ENCODE data around the gene GSTA3.
"Not testable (repeated sequence)": the region's sequence is repeated elsewhere in the genome, so short reads cannot be mapped to it uniquely, and the experiment has no call there.

Gene GSTA3

GRCh38 chr6:52872031-52872430 is 37.5 kb downstream of the GSTA3 start:
- DNase-seq (ENCODE audit: low read depth, low spot score), result no peak
- Histone ChIP-seq H3K9ac (ENCODE audit: insufficient read length, low read depth) (no peak overlapping the region), H3K4me3 (ENCODE audit: insufficient read length, low read depth) (no peak overlapping the region), H3K27me3 (ENCODE audit: insufficient read depth, insufficient read length) (no peaks in the 10 kb centered on the region), H3K9me3 (ENCODE audit: insufficient read depth, low read length) (no peaks in the 10 kb centered on the region; the same call in 1 of the 2 replicates), H3K4me1 (ENCODE audit: insufficient read depth, insufficient read length) (no peaks in the 10 kb centered on the region), H3K36me3 (ENCODE audit: insufficient read depth, insufficient read length, low read length) (no peaks in the 10 kb centered on the region)
- TF ChIP-seq ZNF274 (IDR thresholded peaks at IDR 0.05; ENCODE audit: low read depth, low read length) (no peak), SUZ12 (IDR thresholded peaks at IDR 0.05; ENCODE audit: extremely low read depth, insufficient read depth, insufficient read length) (no peak), YY1 (IDR thresholded peaks at IDR 0.05; ENCODE audit: insufficient read depth, insufficient read length) (no peak)

DNA sequence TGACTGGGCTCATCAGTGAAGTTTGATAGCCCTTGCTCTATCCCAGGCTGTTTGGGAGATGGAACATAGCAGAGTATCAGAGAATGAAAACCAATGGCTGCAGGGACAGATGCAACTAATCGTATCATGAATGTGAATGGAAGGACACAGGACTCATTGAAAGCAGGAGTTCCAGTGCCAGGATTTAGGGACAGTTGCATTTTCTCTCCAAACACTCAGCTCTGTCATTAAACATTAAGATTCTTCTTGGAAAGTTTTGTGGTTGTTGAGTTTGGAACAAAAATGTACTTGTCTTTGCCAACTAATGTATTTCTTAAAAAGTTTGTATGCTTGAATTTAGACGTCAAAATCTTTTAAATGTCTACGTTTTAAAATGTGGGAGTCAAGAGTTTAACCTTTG is 37.9 kb downstream of the GSTA3 start:
- H3K36me3 ChIP-seq (ENCODE audit: insufficient read depth, insufficient read length, low read length), result no peaks in the 10 kb centered on the region
- H3K4me1 ChIP-seq (ENCODE audit: insufficient read depth, insufficient read length), result no peaks in the 10 kb centered on the region
- no peak for TF ChIP-seq SUZ12 (IDR thresholded peaks at IDR 0.05; ENCODE audit: extremely low read depth, insufficient read depth, insufficient read length)
- TF ChIP-seq ZNF274 (IDR thresholded peaks at IDR 0.05; ENCODE audit: low read depth, low read length), result no peak
- TF ChIP-seq YY1 (IDR thresholded peaks at IDR 0.05; ENCODE audit: insufficient read depth, insufficient read length), result no peak
- H3K9me3 ChIP-seq (ENCODE audit: insufficient read depth, low read length), result no peaks in the 10 kb centered on the region; the same call in 1 of the 2 replicates
- no peak overlapping the region for H3K9ac ChIP-seq (ENCODE audit: insufficient read length, low read depth)
- H3K27me3 ChIP-seq (ENCODE audit: insufficient read depth, insufficient read length), result no peaks in the 10 kb centered on the region
- H3K4me3 ChIP-seq (ENCODE audit: insufficient read length, low read depth), result no peak overlapping the region
- DNase-seq (ENCODE audit: low read depth, low spot score), result no peak

DNA sequence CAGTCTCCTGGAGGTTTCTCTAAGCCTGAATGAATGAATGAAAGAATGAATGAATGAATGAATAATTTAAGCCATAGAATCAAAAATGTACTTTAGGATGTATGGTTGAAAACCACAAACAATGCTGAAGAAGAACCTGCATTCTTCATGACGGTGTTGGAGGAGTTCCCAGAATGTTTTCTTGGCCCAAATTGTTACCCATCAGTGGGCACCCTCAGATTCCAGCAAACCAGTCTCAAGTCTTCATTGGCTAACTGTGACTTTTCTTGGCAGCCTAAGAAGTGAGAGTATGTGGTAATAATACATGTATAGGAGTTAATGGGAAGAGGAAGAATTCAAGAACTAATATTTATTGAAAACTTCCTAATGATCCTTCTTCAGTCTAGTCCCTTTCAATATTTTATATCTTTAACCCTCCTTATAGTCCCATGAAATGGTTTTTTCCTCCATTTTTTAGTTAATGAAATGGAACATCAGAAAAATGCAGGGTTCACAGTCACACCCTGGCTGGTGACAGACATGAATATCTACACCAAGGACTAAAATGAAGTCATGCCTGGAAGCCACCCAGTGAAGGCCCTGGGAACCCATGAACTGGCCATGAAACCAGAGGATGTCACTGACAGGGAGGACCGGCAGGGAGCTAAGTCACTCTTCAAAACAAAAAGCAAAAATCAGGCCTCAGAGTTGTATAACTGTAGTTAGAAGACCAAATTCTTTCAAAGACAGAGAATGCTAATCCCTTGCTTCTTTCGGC is 39.0 kb downstream of the GSTA3 start:
- DNase-seq (ENCODE audit: low read depth, low spot score); H3K4me3 ChIP-seq (ENCODE audit: insufficient read length, low read depth); H3K27me3 ChIP-seq (ENCODE audit: insufficient read depth, insufficient read length); H3K9ac ChIP-seq (ENCODE audit: insufficient read length, low read depth); H3K4me1 ChIP-seq (ENCODE audit: insufficient read depth, insufficient read length); H3K36me3 ChIP-seq (ENCODE audit: insufficient read depth, insufficient read length, low read length); H3K9me3 ChIP-seq (ENCODE audit: insufficient read depth, low read length): not testable (repeated sequence)

DNA sequence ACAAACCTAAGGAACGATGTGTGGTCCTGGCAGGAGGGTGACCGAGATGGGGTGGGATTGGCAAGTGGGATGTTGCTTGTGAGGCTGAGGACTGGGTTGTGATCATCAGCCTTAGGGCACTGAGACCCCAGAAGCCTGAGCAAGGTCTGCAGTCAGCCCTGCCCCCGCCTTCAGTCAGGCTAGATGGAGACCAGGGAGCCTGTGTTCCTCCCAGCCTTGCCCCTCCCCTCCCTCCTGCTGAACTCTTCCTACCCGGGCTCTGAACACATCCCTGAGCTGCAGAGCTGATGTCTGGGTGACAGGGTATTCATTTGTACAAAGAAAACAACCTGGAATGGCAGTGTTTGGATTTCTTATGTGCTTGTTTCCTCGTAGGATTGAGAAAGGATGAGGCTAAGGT is 40.6 kb downstream of the GSTA3 start:
- H3K27me3 ChIP-seq (ENCODE audit: insufficient read depth, insufficient read length); H3K9ac ChIP-seq (ENCODE audit: insufficient read length, low read depth); H3K36me3 ChIP-seq (ENCODE audit: insufficient read depth, insufficient read length, low read length); H3K4me1 ChIP-seq (ENCODE audit: insufficient read depth, insufficient read length); DNase-seq (ENCODE audit: low read depth, low spot score); H3K9me3 ChIP-seq (ENCODE audit: insufficient read depth, low read length); H3K4me3 ChIP-seq (ENCODE audit: insufficient read length, low read depth): not testable (repeated sequence)

DNA sequence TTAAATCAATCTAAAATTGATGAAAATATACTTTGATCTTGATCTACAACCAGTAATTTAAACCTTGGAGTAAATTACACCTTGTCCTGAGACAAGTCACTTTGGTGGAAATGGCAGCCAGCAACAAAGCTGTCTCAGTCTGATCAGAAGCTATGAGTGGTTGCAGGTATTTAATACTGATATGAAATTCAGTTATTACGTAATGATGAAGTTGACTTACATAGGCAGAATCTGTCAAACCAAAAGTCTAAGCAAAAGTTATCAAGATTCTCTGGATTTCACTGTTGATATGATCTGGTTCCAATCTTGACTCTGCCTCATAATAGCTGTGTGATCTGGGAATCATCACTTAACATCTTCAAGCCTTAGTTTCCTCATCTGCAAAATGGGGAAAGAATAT is 41.3 kb downstream of the GSTA3 start:
- no peak overlapping the region for H3K9ac ChIP-seq (ENCODE audit: insufficient read length, low read depth)
- no peak overlapping the region for H3K4me3 ChIP-seq (ENCODE audit: insufficient read length, low read depth)
- TF ChIP-seq YY1 (IDR thresholded peaks at IDR 0.05; ENCODE audit: insufficient read depth, insufficient read length) (no peak), ZNF274 (IDR thresholded peaks at IDR 0.05; ENCODE audit: low read depth, low read length) (no peak), SUZ12 (IDR thresholded peaks at IDR 0.05; ENCODE audit: extremely low read depth, insufficient read depth, insufficient read length) (no peak)
- H3K36me3 ChIP-seq (ENCODE audit: insufficient read depth, insufficient read length, low read length), result no peaks in the 10 kb centered on the region
- no peak for DNase-seq (ENCODE audit: low read depth, low spot score)
- H3K27me3 ChIP-seq (ENCODE audit: insufficient read depth, insufficient read length), result no peaks in the 10 kb centered on the region
- no peaks in the 10 kb centered on the region for H3K9me3 ChIP-seq (ENCODE audit: insufficient read depth, low read length)
- no peaks in the 10 kb centered on the region for H3K4me1 ChIP-seq (ENCODE audit: insufficient read depth, insufficient read length)

DNA sequence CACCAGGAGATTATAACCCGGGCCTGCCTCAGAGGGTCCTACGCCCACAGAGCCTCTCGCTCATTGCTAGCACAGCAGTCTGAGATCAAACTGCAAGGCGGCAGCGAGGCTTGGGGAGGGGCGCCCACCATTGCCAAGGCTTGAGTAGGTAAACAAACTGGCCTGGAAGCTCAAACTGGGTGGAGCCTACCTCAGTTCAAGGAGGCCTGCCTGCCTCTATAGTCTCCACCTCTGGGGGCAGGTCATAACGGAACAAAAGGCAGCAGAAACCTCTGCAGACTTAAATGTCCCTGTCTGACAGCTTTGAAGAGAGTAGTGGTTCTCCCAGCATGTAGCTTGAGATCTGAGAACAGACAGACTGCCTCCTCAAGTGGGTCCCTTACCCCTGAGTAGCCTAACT is 48.3 kb downstream of the GSTA3 start:
- not testable (repeated sequence) for H3K9ac ChIP-seq (ENCODE audit: insufficient read length, low read depth); H3K27me3 ChIP-seq (ENCODE audit: insufficient read depth, insufficient read length); H3K4me3 ChIP-seq (ENCODE audit: insufficient read length, low read depth); H3K36me3 ChIP-seq (ENCODE audit: insufficient read depth, insufficient read length, low read length); H3K4me1 ChIP-seq (ENCODE audit: insufficient read depth, insufficient read length); H3K9me3 ChIP-seq (ENCODE audit: insufficient read depth, low read length)
- peak; percentile 33 for DNase-seq (ENCODE audit: low read depth, low spot score)

- DNase-seq (ENCODE audit: low read depth, low spot score), result no peak
- Histone ChIP-seq H3K4me3 (ENCODE audit: insufficient read length, low read depth) (no peak overlapping the region), H3K4me1 (ENCODE audit: insufficient read depth, insufficient read length) (peaks cover 2% of the 10 kb centered on the region), H3K36me3 (ENCODE audit: insufficient read depth, insufficient read length, low read length) (no peaks in the 10 kb centered on the region), H3K9me3 (ENCODE audit: insufficient read depth, low read length) (0 out of 2 replicates have a peak, but pooled peaks cover 6% of the 10 kb centered on the region), H3K9ac (ENCODE audit: insufficient read length, low read depth) (no peak overlapping the region), H3K27me3 (ENCODE audit: insufficient read depth, insufficient read length) (no peaks in the 10 kb centered on the region)
- TF ChIP-seq YY1 (IDR thresholded peaks at IDR 0.05; ENCODE audit: insufficient read depth, insufficient read length) (no peak), ZNF274 (IDR thresholded peaks at IDR 0.05; ENCODE audit: low read depth, low read length) (no peak), SUZ12 (IDR thresholded peaks at IDR 0.05; ENCODE audit: extremely low read depth, insufficient read depth, insufficient read length) (no peak)
Observed at GRCh38 chr6:52858416-52858815, 51.1 kb downstream of the GSTA3 start.

GRCh38 chr6:52856137-52856536 is 53.4 kb downstream of the GSTA3 start:
- not testable (repeated sequence) for H3K4me3 ChIP-seq (ENCODE audit: insufficient read length, low read depth); H3K9me3 ChIP-seq (ENCODE audit: insufficient read depth, low read length); H3K36me3 ChIP-seq (ENCODE audit: insufficient read depth, insufficient read length, low read length); H3K27me3 ChIP-seq (ENCODE audit: insufficient read depth, insufficient read length); H3K9ac ChIP-seq (ENCODE audit: insufficient read length, low read depth); H3K4me1 ChIP-seq (ENCODE audit: insufficient read depth, insufficient read length)
- peak; percentile 47 for DNase-seq (ENCODE audit: low read depth, low spot score)
